HCT116 (cell line): ENCODE data around the gene CCDC160. TPM values are rescaled to one million over a fixed set of nuclear protein-coding genes. Genes with fewer than 3 reads are reported as not detected.

Source experiments
- ATAC-seq: fragments of 200-7000 bp; cut with Tn5 transposase; 2 replicates; pipeline ENCODE4 v1.9.1; 2020; ENCODE audit warnings: mild to moderate bottlenecking, moderate library complexity
- BruUV-seq: library from RNA; stranded (reverse); fragments of 400-500 nt; replicated peaks from 2 replicates; lab custom pipeline; 2021; lab: Mats Ljungman, UMichigan
- CTCF ChIA-PET: fragments of 300-600 bp; sonication (Branson Sonifier 250); formaldehyde crosslinking; loops from one replicate; lab custom pipeline; 2021; ENCODE audit warnings: antibody characterized with exemption; lab: Charles Lee
- POLR2A ChIA-PET: fragments of 300-600, 350-600 bp; sonication (Branson Sonifier 250); formaldehyde crosslinking; loops from one replicate; lab custom pipeline; 2021; ENCODE audit warnings: antibody characterized with exemption; lab: Charles Lee
- RAD21 ChIA-PET, 2 experiments: fragments of 300-600 bp; sonication (Branson Sonifier 250); formaldehyde crosslinking; loops; one replicate each; lab custom pipeline; 2023; ENCODE audit warnings: low total read pairs in 2 of 2; ENCODE audit not compliant: uncharacterized antibody in 2 of 2, unreplicated experiment in 2 of 2, low non-redundant PET in 1 of 2; lab: Charles Lee
- DNase-seq: peaks from one replicate; pipeline ENCODE4 v3.0.0-alpha.2; 2010; ENCODE audit warnings: low read depth, low spot score
- H2AFZ ChIP-seq: fragments of 200-600 bp; shearing (Covaris generic), sonication (generic); 2 replicates; pipeline ENCODE4 v1.6.1; 2017; ENCODE audit warnings: low read depth, mixed run types, mixed read lengths, antibody characterized with exemption, low read length; ENCODE audit not compliant: poor library complexity, severe bottlenecking
- H3K27ac ChIP-seq: 2 replicates; pipeline ENCODE4 v1.5.1; 2012; ENCODE audit warnings: low read depth, low read length
- H3K27me3 ChIP-seq: fragments of 200-600 bp; sonication (generic); 2 replicates; pipeline ENCODE4 v1.6.1; 2016; ENCODE audit warnings: mixed run types, low read length, mixed read lengths; ENCODE audit not compliant: insufficient read depth
- H3K36me3 ChIP-seq, 2 experiments: fragments of 200-500 bp in 1 of 2; fragments of 200-600 bp in 1 of 2; sonication (Bioruptor generic) in 1 of 2; sonication (generic) in 1 of 2; 2 replicates each; pipeline versions ENCODE4 v1.5.1 to v1.6.1; 2014 to 2016; ENCODE audit warnings: low read length in 2 of 2, inconsistent platforms in 1 of 2, mixed read lengths in 1 of 2, mixed run types in 1 of 2; ENCODE audit not compliant: insufficient read depth in 2 of 2, control insufficient read depth in 1 of 2
- H3K4me1 ChIP-seq, 2 experiments: fragments of 200-600 bp in 1 of 2; sonication (generic) in 1 of 2; 2 replicates each; pipeline versions ENCODE4 v1.5.1 to v1.6.1; 2012 to 2017; ENCODE audit warnings: low read length in 2 of 2, inconsistent platforms in 1 of 2, mild to moderate bottlenecking in 1 of 2, mixed read lengths in 1 of 2, mixed run types in 1 of 2, moderate library complexity in 1 of 2; ENCODE audit not compliant: insufficient read depth in 2 of 2, control insufficient read depth in 1 of 2
- H3K4me2 ChIP-seq: fragments of 200-600 bp; sonication (generic); 2 replicates; pipeline ENCODE4 v1.6.1; 2017; ENCODE audit warnings: mixed run types, low read length, mixed read lengths
- H3K4me3 ChIP-seq, 2 experiments: fragments of 200-600 bp in 1 of 2; sonication (generic) in 1 of 2; replicated peaks in 1 of 2; 2 replicates each; pipeline ENCODE4 v1.5.1; 2011 to 2016; ENCODE audit warnings: low read length in 2 of 2, control low read depth in 1 of 2, low read depth in 1 of 2, mild to moderate bottlenecking in 1 of 2, mixed read lengths in 1 of 2, mixed run types in 1 of 2
- H3K79me2 ChIP-seq: fragments of 200-600 bp; sonication (generic); 2 replicates; pipeline ENCODE4 v1.6.1; 2017; ENCODE audit warnings: mild to moderate bottlenecking, mixed run types, low read length, moderate library complexity, mixed read lengths; ENCODE audit not compliant: insufficient read depth
- H3K9ac ChIP-seq: fragments of 200-600 bp; sonication (generic); 2 replicates; pipeline ENCODE4 v1.6.1; 2016; ENCODE audit warnings: low read length, mixed read lengths
- H3K9me2 ChIP-seq: fragments of 200-600 bp; sonication (generic), shearing (Covaris generic); 2 replicates; pipeline ENCODE4 v1.6.1; 2017; ENCODE audit warnings: mixed run types, mild to moderate bottlenecking, moderate library complexity; ENCODE audit not compliant: insufficient read depth
- H3K9me3 ChIP-seq, 2 experiments: fragments of 200-500 bp in 1 of 2; fragments of 200-600 bp in 1 of 2; sonication (Bioruptor generic) in 1 of 2; sonication (generic) in 1 of 2; 2 replicates each; pipeline ENCODE4 v1.6.1; 2014 to 2017; ENCODE audit warnings: low read length in 2 of 2, mixed read lengths in 2 of 2, inconsistent platforms in 1 of 2, low read depth in 1 of 2, mild to moderate bottlenecking in 1 of 2, mixed run types in 1 of 2, moderate library complexity in 1 of 2; ENCODE audit not compliant: control insufficient read depth in 1 of 2, insufficient read depth in 1 of 2
- H4K20me1 ChIP-seq: fragments of 200-600 bp; sonication (generic), shearing (Covaris generic); 2 replicates; pipeline ENCODE4 v1.6.1; 2017; ENCODE audit warnings: mixed run types, mild to moderate bottlenecking, moderate library complexity; ENCODE audit not compliant: insufficient read depth
- ELF1 ChIP-seq: IDR thresholded peaks from 2 replicates; pipeline ENCODE4 v1.6.1; 2012; ENCODE audit warnings: low read depth, borderline replicate concordance
- FOSL1 ChIP-seq: IDR thresholded peaks from 2 replicates; pipeline ENCODE4 v1.6.1; 2012; ENCODE audit warnings: low read depth
- JUND ChIP-seq: IDR thresholded peaks from 2 replicates; pipeline ENCODE4 v1.6.1; 2012
- POLR2A ChIP-seq: IDR thresholded peaks from 2 replicates; pipeline ENCODE4 v1.7.0; 2011; ENCODE audit warnings: borderline replicate concordance; ENCODE audit not compliant: insufficient read depth, insufficient read length; ENCODE audit errors: extremely low read depth
- POLR2AphosphoS5 ChIP-seq: IDR thresholded peaks from 2 replicates; pipeline ENCODE4 v1.6.1; 2011; ENCODE audit warnings: mild to moderate bottlenecking, low read depth, low read length, moderate library complexity
- RAD21 ChIP-seq: IDR thresholded peaks from 2 replicates; pipeline ENCODE4 v1.6.1; 2012; ENCODE audit warnings: low read depth, mild to moderate bottlenecking
- SIN3A ChIP-seq: IDR thresholded peaks from 2 replicates; pipeline ENCODE4 v1.6.1; 2012; ENCODE audit warnings: low read depth
- SP1 ChIP-seq: IDR thresholded peaks from 2 replicates; pipeline ENCODE4 v1.6.1; 2012; ENCODE audit warnings: low read depth
- SRF ChIP-seq: IDR thresholded peaks from 2 replicates; pipeline ENCODE4 v1.6.1; 2012; ENCODE audit warnings: low read depth
- TCF7L2 ChIP-seq: IDR thresholded peaks from 2 replicates; pipeline ENCODE4 v1.7.0; 2011; ENCODE audit warnings: borderline replicate concordance, inconsistent platforms; ENCODE audit not compliant: insufficient read depth, insufficient read length; ENCODE audit errors: extremely low read depth
- YY1 ChIP-seq: IDR thresholded peaks from 2 replicates; pipeline ENCODE4 v1.6.1; 2011; ENCODE audit warnings: low read length, low read depth, moderate library complexity, mild to moderate bottlenecking; ENCODE audit not compliant: insufficient replicate concordance; ENCODE audit errors: extremely low read depth
- ZFX ChIP-seq: fragments of 450-650 bp; IDR thresholded peaks from 2 replicates; pipeline ENCODE4 v1.6.1; 2017
- intact Hi-C: fragments of 100-400 bp; cut with micrococcal nuclease; formaldehyde crosslinking; loops from 2 replicates; pipeline ENCODE4 v1.10.0; 2022
- total RNA-seq: library from RNA; stranded (reverse); gene quantifications from one replicate; pipeline ENCODE4 v1.2.1, GENCODE V29; 2021; ENCODE audit not compliant: unreplicated experiment

The CCDC160 gene
- total RNA-seq, 1 experiment from 2014 or later: not detected

DNA sequence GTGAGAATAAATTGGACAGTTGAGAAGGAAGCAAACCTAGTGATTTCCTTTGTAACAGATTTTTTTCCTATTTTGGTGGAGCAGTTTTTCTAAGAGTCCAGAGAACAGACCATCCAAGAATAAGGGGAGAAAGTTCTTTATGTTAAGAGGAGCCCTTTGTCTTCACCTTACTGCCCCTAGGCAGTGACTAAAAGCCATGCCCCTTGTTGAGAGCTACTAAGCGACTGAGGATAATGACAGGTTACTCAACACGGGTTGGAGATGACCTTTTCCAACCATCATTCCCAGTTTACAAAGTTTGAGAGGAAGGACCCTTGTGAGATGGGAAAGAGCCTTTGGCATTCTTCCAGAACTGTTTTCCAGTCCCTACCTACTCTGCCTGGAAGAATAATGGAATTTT, 3.2 kb downstream of the CCDC160 start:
- H2AFZ ChIP-seq: no peak overlapping the region
- ChIA-PET CTCF (no interaction called here), RAD21 (no interaction called here), POLR2A (no interaction called here)
- no peaks in the 10 kb centered on the region for H3K79me2 ChIP-seq
- ATAC-seq: no peak
- H3K4me3 ChIP-seq: no peak overlapping the region
- H3K27me3 ChIP-seq: no peaks in the 10 kb centered on the region
- H3K4me2 ChIP-seq: no peak overlapping the region
- intact Hi-C loops: no loop called here
- no TSS peak for BruUV-seq
- H3K4me1 ChIP-seq: peaks cover 0 to 7% of the 10 kb centered on the region in 2 experiments; a peak in 3 of 4 replicates
- H3K9ac ChIP-seq: no peak overlapping the region
- no peak for TF ChIP-seq YY1
- TF ChIP-seq SP1: no peak
- TF ChIP-seq SIN3A: no peak
- TF ChIP-seq SRF: no peak
- no peak for TF ChIP-seq FOSL1
- TF ChIP-seq RAD21: no peak
- TF ChIP-seq ZFX: no peak
- no peak overlapping the region for H3K27ac ChIP-seq
- no peak for DNase-seq
- H3K36me3 ChIP-seq: no peaks in the 10 kb centered on the region
- H4K20me1 ChIP-seq: no peaks in the 10 kb centered on the region
- no peaks in the 10 kb centered on the region for H3K9me3 ChIP-seq
- H3K9me2 ChIP-seq: no peaks in the 10 kb centered on the region

DNA sequence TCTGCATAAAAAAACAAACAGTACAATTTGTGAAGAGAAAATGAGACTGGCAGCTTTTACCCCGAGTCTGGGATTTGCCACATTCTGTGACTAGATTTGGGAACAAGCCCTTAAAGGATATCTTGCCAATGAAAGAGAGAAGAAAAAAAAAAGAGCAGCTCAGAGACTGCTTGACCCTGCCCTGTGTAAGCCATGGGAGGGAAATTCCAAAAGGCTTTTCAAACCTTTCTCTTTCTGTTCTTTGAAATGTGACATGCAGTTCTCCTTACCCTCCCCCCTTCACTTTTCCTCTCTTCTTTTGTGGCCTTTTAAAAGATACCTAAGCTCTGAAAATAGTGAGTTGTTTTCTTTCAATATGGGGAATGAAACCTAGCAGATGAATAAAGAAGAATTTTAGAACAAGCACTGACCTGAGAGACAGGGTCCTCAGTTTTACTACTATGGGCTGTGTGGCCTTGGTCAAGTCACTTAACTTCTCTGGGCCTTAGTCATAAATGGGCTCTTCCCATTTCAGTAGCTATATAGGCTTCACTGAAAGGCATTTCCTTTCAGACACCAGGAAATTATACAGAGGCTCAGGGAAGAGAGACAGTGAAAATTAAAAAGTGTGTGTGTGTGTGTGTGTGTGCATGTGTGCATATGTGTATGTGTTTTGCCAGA, 5.1 kb downstream of the CCDC160 start:
- no peaks in the 10 kb centered on the region for H3K79me2 ChIP-seq
- H3K9me2 ChIP-seq: no peaks in the 10 kb centered on the region
- H3K4me2 ChIP-seq: no peak overlapping the region
- H3K27ac ChIP-seq: no peak overlapping the region
- POLR2A ChIA-PET: no interaction called here
- no peaks in the 10 kb centered on the region for H3K36me3 ChIP-seq
- H3K4me1 ChIP-seq: peaks cover 0 to 7% of the 10 kb centered on the region in 2 experiments; a peak in 2 of 4 replicates
- intact Hi-C loops: no loop called here
- no peak for TF ChIP-seq POLR2AphosphoS5
- TF ChIP-seq POLR2A: no peak
- no peak for TF ChIP-seq TCF7L2
- no peak for TF ChIP-seq JUND
- TF ChIP-seq ELF1: no peak
- no peaks in the 10 kb centered on the region for H4K20me1 ChIP-seq
- BruUV-seq: no TSS peak
- H2AFZ ChIP-seq: no peak overlapping the region
- CTCF ChIA-PET: no interaction called here
- H3K9me3 ChIP-seq: no peaks in the 10 kb centered on the region
- no peak overlapping the region for H3K9ac ChIP-seq
- no peak overlapping the region for H3K4me3 ChIP-seq
- RAD21 ChIA-PET: no interaction called here
- DNase-seq (no peak), ATAC-seq (no peak)
- H3K27me3 ChIP-seq: no peaks in the 10 kb centered on the region
